Epidermal melanocyte (primary cell): ENCODE measurements around the gene ITGBL1.

Experiments
- DNase-seq: peaks from one replicate; pipeline ENCODE4 v3.0.0; 2011; ENCODE audit warnings: low spot score; ENCODE audit not compliant: insufficient read length

ITGBL1 gene

DNA sequence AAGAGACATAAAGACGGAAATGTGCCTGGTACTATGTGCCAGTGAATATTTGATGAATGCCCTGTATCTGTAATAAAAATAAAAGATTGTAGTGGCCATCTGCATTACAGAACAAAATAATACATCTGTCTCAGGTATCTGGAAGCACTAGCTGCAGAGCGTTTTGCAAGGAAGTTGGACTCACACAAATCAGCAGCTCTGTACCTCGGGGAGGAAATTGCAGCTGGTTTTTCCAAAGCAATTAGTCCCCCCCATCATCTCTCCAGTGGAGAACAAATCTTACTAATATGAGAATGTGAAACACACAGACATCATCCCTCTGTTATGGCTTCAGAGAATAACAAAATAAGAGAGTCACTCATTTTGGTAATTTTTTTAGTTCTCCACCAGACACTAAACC is 245.3 kb downstream of the ITGBL1 start:
- no peak for DNase-seq

DNA sequence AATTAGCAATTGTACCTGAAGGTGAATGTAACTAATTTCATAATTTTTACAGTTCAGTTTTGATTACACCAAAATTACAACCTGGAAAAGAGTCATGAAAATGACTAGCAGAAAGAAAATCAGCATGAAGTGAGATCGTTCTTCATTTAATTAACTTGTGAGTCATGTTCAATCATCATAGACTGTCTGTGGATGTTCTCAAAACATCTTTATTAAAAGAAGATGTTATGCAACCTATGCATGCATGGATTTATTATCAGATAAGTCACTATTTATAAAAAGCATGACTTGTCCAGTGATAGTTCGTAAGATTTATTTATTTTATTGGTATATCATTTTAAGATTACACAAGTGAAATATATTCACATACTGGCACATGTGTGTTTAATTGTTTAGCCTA is 245.9 kb downstream of the ITGBL1 start:
- no peak for DNase-seq

DNA sequence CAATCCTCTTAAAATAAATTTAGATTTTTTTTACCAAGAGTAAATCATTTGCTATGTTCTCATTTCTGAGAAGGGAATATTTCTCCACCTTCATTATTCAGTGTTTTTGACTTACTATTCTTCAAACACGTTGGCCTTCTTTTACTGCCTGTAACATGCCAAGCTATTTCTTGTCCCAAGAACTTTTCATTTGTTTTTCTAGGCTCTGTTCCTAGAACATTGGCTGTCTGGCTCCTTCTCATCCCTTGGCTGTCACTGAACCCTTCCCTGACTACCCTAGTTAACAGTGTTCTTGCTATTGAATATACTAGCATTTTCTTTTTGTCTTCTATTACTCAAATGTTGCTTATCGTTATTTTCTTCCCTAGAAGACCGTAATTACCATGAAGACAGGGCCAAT is 248.1 kb downstream of the ITGBL1 start:
- DNase-seq, result no peak

DNA sequence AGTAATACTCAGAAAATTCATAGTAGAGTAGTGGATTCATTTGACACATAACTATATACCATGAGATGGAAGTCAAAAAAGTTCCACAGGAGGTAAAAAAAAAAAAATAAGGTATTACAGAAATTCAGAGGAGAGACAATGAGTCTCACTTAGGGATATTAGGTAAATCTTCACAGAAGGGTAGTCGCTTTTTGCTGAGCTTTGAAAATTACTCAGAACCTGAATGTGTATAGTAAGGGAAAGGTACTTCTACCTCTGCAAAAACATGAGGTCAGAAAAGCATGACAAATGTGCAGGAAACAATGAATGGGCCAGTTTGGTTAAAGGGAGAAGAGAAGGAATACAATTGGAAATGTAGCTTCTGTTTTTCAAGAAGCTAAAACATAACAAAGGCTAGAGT is 250.6 kb downstream of the ITGBL1 start:
- no peak for DNase-seq

DNA sequence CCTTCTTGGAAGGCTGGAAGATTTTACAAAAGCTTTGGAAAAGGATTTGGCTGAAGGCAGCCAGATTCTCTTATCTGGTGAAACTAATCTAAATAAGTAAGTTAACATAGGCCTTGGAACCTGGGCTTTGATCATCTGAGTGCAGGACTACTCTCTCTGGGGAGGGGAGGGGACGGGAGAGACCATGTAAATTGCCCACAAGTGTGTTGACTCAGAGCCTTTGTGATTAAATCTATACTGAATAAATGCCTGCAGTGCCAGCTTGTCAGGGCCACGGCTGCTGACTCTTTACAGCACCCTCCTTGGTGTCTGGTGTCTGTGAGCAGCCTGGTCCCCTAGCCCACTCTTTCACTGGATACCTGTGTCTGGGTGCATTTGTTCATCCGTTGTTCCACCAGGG is 251.4 kb downstream of the ITGBL1 start:
- DNase-seq, result no peak

DNA sequence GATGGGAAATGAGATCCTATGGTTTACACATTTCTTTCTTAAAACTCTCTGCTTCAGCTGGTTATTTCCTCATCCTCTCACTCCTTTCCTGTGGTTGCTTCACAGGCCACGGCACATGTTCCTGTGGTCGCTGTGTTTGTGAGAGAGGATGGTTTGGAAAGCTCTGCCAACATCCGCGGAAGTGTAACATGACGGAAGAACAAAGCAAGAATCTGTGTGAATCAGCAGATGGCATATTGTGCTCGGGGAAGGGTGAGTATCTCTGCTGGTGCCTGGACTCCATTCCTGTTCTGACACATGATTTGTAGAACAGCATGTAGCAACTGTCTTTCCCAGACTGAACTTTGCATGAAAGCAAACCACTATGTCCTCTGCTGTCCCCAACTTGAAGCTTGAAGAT is 254.2 kb downstream of the ITGBL1 start:
- DNase-seq, result peak; percentile 55

DNA sequence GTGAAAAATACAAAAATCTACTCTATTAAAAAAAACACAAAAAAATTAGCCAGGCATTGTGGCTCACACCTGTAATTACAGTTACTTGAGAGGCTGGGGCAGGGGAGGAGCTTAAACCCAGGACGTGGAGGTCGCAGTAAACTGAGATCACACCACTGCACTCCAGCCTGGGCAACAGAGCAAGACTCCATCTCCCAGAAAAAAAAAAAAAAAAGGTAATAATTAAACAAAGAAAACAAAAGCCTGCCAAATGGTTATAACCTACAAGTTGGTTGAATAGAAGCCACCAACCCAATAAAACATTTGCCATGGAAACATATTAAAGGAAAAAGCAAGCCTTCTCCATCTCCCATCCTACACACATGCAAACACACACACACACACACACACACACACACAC is 255.2 kb downstream of the ITGBL1 start:
- DNase-seq, result no peak

DNA sequence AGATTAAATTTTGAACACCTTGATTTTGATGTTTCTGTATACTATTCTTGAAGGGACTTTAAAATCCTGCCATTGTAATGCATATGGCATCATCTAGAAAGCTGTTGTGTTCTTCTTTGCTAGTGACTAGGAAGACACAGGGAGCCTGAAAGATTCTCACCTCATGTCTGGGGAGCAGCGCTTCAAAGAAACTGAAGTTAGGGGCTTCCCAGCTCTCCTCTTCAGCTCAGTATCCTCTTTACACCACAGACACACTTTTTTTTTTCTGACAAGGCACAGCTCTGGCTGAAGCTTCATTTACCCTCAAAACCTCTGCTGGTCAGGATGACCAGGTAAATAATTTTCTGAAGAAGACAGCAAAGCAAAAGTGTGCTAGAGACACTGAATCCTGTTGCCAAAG is 255.6 kb downstream of the ITGBL1 start:
- DNase-seq, result no peak

DNA sequence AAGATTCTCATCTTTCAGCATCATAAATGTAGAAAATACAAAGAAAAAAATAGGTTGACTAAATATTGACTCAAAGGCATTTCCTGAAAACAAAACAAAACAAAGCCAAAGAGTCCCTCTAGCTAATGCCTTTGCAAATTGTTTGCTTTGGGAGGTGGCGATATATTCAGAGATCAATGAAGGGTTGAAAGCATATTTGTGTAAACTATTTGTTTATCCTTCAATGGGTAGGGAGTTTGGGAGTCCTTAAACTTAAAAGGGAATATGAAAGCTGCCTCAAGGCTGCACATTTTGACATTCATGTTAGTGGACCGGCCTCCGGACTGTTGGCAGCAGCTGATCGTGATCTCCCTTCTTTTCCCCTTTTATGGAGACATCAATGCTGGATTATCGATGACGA is 257.5 kb downstream of the ITGBL1 start:
- DNase-seq, result no peak

DNA sequence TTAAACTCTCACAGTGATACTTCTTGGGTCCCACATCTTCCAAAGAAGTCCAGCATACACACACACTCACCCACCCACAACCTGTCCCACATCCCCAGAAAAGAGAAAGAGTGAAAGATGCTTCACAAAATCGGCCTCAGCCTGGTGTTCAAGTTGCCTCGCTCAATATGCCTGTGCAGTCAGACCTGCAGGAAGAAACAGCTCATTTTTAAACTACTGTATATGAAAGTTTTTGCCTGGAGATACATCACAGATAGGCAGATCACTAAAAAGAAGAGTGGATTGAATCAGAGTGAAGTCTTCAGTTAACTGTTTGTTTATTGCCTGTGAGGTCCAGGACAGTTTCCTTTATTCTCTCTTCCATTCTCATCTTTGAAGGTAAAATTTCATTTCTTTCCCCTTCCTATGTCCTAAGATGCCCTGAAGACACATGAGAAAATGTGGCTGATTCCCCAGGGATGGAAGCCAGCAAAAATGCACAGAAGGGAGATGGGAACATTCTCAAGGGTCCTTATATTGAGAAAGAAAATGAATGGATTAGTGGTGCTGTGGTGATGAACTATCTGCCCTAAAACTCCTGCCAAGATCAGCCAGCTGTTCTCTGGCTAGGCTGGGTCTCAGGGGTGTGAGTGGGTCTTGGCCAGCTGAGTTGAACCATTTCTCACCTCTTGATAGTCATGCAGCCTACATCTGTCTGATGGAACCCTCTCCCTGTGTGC is 259.0 kb downstream of the ITGBL1 start:
- DNase-seq, result no peak

DNA sequence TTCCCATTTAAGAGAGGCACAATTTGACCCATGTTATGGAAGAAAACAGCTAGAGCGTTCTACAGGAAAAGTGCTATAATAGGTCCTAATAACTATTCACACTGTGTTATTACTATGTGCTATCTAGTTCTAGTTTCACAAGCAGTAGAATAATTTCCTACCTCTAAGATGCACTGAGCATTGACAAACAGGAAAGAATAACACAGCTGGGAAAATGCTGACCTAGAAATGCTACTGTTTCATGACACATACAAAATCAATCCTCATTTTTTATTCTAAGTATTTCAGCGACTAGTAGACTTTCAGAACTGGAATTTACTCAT is 259.5 kb downstream of the ITGBL1 start:
- DNase-seq, result no peak

DNA sequence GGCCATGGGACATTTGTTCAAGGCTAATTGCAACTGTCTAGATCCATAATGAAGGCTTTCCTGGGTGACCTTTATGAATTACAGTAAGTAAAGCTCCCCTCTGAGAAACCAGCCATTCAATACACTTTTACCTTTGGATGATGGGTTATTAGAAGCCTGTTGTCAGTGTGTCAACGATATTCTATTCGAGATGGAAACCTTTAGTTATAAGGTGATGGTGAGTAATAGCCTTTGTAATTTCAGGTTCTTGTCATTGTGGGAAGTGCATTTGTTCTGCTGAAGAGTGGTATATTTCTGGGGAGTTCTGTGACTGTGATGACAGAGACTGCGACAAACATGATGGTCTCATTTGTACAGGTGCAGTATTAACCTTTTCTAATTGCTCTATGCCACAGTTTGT is 261.7 kb downstream of the ITGBL1 start:
- DNase-seq, result no peak

DNA sequence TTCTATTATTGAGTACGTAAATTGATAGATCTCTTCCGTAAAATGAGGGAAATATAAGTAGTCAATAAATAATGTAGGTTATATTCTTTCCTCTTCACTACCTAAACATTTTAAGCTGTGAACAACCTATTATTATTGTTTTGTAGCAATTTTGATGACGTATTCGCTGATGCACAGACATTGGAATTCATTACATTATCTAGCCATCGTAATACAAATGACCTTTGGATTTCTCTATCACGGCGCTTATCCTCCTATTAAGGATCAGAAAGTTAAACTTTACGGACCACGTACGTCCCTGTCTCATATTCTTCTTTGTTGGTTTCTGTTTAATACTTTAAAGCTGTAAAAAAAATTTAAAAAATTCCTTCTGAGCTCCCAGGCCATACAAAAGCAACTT is 264.9 kb downstream of the ITGBL1 start:
- no peak for DNase-seq

DNA sequence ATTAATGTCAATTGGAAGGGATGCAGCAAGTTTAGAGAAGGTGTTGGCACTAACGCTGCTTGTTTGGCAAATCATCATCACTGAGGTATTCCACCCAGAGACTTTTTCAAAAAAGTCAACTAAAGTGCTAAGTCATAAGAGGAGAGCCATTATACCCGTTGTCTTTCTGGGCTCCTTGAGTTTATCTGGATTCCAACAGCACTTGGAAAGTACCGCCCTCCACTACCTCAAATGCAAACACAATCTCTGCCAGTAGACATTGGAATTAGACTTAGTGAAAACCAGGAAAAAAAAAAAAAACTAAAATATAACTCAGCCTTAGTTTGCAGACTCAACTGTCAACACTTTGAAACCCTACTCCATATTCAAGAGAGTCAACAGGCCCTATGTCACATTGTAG is 266.0 kb downstream of the ITGBL1 start:
- DNase-seq, result no peak

DNA sequence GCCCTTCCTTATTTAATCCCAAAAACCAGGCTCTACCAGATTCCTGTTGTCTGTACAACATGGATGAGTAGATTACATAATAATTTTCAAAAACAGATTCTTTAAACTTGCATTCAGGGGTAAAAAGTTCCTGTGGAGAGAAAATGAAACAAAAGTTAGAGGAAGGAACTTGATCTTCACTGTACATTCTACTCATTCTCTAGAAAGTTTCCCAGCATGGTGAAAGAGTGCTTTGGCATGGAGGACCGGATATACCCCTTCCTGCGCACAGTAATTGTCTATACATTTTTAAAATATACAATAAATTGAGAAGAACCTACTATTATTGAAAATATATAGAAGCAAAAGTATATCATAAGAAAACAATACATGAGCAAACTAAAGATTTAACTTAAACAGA is 274.2 kb downstream of the ITGBL1 start:
- no peak for DNase-seq

DNA sequence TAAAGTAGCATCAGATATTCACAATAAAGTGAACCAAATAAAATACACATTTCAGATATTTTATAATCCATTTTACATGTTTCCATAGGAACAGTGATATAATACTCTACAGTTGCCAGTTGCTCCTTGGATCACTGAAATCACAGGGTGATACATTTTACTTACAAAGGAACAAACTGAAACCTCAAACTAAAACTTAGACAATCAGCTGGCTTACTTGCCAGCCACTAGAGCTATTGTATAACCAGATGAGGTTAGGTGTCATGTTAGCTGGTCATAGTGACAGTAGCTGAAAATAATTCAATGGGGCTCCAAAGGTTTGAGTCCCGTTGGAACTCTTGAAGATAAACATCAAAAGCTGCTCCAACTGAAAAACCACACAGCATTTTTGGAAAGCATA is 274.6 kb downstream of the ITGBL1 start:
- no peak for DNase-seq

DNA sequence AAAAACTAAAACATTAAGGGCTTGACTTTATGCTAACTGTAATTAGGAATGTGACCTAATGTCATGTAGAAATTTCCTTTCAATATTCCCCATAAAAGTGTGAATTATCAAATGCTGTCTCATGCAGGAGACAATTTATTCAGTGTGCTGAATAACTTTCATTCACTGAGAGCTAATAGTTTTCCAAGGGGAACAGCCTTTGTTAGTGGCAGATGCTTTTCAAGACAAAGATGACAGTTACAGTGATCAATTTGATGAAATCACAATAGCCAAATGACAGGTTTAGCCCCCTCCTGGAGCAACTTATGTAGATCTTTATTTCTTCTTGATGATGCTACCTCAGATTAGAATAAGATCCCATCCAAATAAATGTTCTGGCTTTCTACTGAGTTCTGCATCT is 275.5 kb downstream of the ITGBL1 start:
- no peak for DNase-seq

DNA sequence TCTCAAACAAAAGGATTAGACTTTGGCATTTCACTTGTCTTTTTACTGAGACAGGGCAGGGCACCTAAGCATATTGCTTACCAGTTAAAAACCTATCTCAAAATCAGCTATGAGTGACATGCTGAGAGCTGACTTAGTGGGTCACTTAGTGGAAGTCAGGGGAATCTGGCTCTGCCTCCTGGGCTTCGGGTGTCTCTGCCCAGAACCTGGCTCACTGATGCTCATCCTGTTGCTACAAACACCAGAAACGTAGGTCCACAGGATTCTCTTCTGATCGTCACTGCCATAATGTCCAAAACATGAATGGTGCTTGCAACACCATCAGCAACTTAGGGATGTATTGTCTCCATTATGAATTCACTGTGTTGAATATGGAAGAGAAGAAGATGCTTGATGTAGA is 276.1 kb downstream of the ITGBL1 start:
- DNase-seq, result no peak

DNA sequence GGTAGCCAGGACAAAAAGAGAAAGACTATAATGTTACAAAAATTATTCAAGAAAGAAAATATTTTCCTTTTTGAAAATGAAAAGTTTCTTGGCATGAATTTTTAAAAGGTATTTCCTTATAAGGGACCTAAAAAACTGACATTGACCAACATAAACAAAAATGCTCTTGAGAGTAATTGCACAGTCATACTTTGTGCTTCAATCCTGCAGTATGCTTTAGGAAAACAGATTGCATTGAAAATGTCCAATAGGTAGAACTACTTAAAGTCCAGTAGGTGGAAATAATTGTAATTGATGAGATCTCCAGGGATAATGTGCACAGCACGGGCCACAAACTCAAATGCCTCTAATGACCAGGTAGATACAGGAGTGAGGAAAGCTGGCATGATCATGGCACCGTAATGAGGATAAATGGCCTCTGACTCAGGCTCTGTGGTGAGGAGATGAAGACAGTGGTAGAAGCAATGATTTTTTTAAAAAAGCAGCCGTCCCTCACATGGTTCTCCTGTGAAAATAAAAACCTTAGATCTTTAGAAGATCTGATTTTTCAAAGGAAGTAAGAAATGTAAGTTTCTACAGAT is 278.0 kb downstream of the ITGBL1 start:
- DNase-seq, result no peak

DNA sequence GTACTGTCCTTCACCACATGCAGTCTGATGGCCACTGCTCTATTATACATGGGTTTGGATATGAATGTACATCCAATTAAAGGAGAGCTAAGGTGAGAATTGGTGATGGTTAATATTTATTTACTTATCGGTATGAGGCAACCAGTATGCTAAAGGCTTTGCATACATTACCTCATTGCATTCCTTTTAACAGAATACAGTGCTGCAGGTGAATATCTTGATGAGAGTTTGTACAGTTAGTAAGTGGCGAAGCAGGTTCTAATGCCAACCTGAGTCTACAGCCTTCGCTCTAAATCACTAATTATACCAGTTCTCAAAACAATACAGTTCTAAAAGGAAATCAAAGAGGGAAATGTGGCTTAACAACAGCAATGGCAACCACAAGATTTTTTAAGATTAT is 284.1 kb downstream of the ITGBL1 start:
- no peak for DNase-seq

DNA sequence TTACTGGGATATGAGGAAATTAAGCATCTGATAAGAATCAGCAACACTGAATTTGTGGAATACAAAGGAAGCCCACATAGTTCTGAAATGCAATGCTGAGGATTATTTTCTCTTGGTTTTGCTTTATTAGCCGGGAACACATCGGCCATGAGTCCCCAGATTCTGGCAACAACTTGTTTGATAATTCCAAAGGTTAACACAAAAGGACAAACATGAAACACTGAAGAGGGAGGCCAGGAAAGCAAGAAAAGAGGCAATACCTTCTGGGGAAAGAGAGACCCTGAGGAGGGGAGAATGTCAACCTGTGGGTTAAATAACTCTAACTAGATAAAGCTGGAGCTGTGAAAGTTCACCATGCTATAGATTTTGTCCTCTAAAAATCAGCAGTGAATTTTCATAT is 285.9 kb downstream of the ITGBL1 start:
- DNase-seq, result no peak

DNA sequence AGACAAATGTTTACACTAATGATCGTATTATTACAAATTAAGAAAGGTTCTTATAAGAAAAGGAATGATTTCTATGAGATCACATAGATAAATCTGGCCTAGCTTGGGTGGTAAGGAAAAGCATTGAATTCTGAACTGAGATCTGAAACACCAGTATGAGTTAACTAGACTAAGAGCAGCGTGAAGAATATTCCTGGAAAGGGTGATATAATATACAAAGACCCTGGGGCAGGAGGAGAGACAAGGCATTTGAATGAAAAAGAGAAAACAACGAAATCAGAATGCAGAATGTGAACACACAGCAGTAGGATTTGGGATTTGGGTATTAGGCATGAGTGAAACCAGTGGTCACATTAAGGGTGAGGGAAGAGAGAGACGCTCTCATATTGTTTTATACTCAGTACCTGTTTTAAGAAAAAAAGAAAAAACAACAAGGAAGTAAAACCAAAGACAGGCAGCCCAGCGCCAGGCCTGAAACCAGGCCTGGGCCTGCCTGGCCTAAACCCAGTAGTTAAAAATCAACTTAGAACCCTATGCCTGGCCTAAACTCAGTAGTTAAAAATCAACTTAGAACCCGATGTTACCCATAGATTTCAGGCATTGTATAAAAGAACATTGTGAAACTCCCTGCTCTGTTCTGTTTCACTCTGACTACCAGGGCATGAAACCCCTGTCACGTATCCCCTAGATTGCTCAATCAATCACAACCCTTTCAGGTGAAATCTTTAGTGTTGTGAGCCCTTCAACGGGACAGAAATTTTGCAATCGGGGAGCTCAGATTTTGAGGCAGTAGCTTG is 287.1 kb downstream of the ITGBL1 start:
- no peak for DNase-seq

DNA sequence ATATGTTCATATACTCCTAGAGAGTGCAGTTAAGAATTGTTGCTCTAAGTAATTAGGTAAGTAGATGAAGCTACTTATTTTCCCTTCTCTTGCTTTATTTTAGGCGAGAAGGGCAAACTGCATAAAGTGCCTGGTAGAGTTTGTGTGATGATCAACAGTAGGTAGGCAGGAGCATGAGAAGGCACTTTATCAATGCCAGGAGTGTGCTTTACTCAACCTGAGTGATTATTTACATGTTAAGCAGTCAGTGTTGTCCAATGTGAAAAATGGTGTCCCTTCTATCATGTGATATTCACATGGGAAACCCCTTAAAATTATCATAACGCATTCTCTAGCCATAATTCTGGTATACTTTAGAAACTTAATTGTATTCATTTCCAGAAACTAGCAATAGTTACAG is 294.0 kb downstream of the ITGBL1 start:
- no peak for DNase-seq
